Measurements from ENCODE around the gene BBS9.

The BBS9 gene

GRCh38 chr7:33627741-33628140, 498.4 kb downstream of the BBS9 start:
- DNase-seq: no peak

- DNase-seq: no peak
These were observed 499.5 kb downstream of the BBS9 start for GRCh38 chr7:33628894-33629293.

- DNase-seq: no peak
These were observed 501.0 kb downstream of the BBS9 start for GRCh38 chr7:33630359-33630758.

GRCh38 chr7:33632322-33632721, 503.0 kb downstream of the BBS9 start:
- no peak for DNase-seq

- no peak for DNase-seq
These were observed 503.6 kb downstream of the BBS9 start for GRCh38 chr7:33632840-33633525.

- DNase-seq: no peak
These were observed 505.2 kb downstream of the BBS9 start for GRCh38 chr7:33634606-33635005.

GRCh38 chr7:33636359-33636758, 507.0 kb downstream of the BBS9 start:
- DNase-seq: no peak

GRCh38 chr7:33639552-33640197, 510.3 kb downstream of the BBS9 start:
- DNase-seq: no peak

GRCh38 chr7:33640741-33641140, 511.4 kb downstream of the BBS9 start:
- DNase-seq: no peak

- DNase-seq: no peak
These were observed 512.9 kb downstream of the BBS9 start for GRCh38 chr7:33642312-33642711.

GRCh38 chr7:33643530-33643929, 514.2 kb downstream of the BBS9 start:
- no peak for DNase-seq

- no peak for DNase-seq
These were observed 515.1 kb downstream of the BBS9 start for GRCh38 chr7:33644489-33644888.

- no peak for DNase-seq
These were observed 515.7 kb downstream of the BBS9 start for GRCh38 chr7:33645104-33645503.

GRCh38 chr7:33646166-33646565, 516.8 kb downstream of the BBS9 start:
- DNase-seq: no peak

GRCh38 chr7:33646891-33647391, 517.6 kb downstream of the BBS9 start:
- no peak for DNase-seq

GRCh38 chr7:33649476-33650441, 520.4 kb downstream of the BBS9 start:
- no peak for DNase-seq

GRCh38 chr7:33650828-33651227, 521.5 kb downstream of the BBS9 start:
- no peak for DNase-seq

- no peak for DNase-seq
These were observed 522.7 kb downstream of the BBS9 start for GRCh38 chr7:33651998-33652515.

GRCh38 chr7:33654676-33655075, 525.3 kb downstream of the BBS9 start:
- DNase-seq: no peak

All from NCI-H1092 (cell line).